GM19043 (cell line): Measurements from ENCODE around the gene SNRPD3.
"Not testable (repeated sequence)": the region's sequence is repeated elsewhere in the genome, so short reads cannot be mapped to it uniquely, and the experiment has no call there.

Experiments used
- ATAC-seq: cut with Tn5 transposase; IDR thresholded peaks from one replicate; pipeline ENCODE4 v1.9.1; 2021; ENCODE audit warnings: low read depth; ENCODE audit not compliant: unreplicated experiment

SNRPD3 gene

GRCh38 chr22:24603770-24604629, 48.2 kb downstream of the SNRPD3 start:
- not testable (repeated sequence) for ATAC-seq

GRCh38 chr22:24606340-24606739, 50.5 kb downstream of the SNRPD3 start:
- ATAC-seq = not testable (repeated sequence)

DNA sequence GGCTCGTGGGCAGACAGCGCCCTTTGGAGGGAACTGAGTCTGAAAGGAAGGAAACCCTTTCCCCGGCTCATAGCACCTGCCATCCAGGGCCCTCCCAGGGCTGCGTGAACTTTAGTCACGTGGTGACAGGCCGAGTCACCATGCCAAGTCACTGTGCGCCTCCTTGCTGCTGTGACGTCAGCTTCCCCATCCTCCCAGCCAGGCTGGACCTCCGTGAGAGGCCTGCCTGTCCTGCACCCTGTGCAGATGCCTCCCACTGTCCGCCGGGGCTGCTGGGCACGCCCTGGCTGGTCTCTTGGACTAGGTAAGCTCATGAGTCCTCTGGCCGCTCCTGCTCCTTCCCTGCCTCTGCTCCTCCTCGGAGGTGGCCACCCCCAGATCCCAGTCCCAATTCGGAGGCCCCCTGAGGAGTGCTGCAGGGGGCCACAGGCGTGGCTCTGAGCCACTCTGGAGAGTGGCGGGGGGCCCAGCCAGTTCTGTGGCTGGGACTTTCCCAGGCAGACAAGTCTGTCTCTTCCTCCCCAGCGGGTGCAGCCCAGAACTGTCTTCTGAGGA, 51.7 kb downstream of the SNRPD3 start:
- ATAC-seq = peak; percentile 48

GRCh38 chr22:24608327-24608726, 52.5 kb downstream of the SNRPD3 start:
- ATAC-seq = not testable (repeated sequence)

DNA sequence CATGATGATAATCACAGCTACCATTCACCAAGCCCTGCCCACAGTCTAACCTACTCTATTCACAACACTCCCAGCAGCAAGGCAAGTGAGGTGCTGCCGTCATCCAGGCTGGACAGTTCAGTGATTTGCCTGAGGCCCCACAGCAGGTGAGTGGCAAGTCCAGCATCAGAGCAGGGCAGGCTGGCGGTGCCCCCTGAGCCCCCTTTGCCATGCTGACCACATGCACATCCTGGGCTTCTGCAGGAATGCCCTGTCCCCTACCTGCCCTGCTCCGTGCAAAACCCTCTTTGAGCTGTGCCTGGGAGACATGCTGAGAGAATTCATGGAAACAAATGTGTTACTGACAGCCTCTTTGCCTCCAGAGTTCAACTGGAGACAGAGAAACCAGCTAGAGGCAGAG, 54.1 kb downstream of the SNRPD3 start:
- ATAC-seq = not testable (repeated sequence)

DNA sequence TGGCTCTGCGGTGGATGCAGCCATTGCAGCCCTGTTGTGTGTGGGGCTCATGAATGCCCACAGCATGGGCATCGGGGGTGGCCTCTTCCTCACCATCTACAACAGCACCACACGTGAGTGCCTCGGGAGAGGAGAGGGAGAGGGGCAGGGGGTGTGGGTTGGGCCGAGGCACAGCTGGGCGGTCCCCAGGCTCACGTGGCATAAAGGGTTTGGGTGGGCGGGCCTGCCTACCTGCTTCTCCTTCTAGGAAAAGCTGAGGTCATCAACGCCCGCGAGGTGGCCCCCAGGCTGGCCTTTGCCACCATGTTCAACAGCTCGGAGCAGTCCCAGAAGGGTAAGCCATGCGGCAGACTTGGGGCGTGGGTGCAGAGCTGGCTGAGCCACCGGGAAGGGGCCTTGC, 59.0 kb downstream of the SNRPD3 start:
- ATAC-seq = not testable (repeated sequence)

DNA sequence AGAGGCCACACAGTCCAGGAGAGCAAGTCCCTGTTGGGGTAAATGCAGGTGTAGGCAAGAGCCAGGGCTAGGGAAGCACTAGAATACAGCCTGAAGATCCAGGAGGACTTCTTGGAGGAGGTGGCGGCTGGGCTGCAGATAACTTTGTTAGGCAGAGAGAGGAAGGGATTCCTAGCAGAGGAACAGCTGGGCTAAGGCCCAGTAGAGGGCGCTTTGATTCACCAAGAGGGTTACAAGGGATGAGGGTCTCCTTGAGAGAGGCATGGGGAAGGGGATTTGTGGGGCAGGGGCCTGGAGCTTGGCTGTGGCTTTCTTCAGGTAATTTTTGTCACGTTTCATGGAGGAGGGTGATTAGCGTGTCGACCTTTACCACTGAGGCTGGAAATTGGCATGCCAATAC, 65.4 kb downstream of the SNRPD3 start:
- not testable (repeated sequence) for ATAC-seq

DNA sequence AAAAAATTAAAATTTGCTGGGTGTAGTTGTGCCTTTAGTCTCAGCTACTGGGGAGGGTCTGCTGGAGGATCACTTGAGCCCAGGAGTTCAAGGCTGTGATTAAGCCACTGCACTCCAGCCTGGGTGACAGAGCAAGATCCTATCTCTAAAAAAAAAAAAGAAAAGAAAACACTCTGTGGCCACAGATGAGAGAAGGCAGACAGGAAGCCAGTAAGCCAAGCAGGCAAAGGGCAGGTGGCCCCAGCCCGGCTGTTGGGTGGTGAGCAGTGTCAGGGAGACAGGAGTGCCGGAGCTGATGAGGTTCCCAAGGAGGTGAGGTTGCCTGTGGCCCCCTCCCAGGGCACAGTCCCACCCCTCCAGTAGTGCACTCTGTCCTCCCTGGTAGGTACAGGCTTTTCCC, 66.8 kb downstream of the SNRPD3 start:
- ATAC-seq = not testable (repeated sequence)
